GM19328 (cell line): Measurements from ENCODE around the gene GID8.

Source experiments
- ATAC-seq: cut with Tn5 transposase; IDR thresholded peaks from one replicate; pipeline ENCODE4 v1.9.1; 2021; ENCODE audit warnings: mild to moderate bottlenecking, moderate library complexity; ENCODE audit not compliant: unreplicated experiment

The GID8 gene

DNA sequence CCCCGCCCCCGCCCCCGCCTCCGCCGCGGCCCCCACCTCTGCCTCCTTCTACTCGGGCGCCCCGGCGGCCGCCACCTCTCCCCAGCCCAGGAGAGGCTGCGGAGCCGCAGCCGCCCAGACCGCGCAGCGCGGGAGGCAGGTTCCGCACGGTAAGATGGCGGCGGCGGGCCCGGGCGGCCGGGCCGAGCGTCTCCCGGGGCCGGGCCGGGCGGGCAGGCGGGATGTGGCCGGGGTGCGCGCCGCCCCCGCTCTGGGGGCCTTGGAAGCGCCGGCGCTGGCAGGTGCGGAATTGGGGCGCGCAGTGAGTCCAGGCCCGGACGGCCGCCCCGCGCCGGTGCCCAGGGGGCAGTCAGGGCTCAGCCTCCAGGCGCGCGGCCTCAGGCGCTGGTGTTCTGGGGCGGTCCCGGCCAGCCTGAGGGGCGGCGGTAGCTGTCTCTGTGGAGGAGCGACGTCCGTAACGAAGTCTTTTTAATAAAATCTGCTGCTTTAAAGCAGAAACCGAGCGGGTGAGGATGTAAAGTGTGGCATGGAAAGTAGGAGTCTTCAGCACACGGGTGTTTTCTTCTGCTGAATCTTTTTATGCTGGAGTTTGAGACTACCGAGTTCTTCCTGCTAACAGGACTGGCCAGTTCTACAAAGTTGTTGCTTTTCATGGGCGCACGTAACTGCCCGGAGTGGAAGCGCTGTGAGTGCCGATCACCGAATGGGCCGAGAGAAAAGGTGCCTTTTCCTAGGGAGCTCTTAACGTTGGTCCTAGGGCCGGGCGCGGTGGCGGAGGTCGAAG, at the start of gene GID8:
Gene GID8, plus strand, starts transcription at position 43 of the 784 bp plus-strand sequence. CDS start 3,356 bp downstream, outside the sequence.
- ATAC-seq = peak; percentile 39

- ATAC-seq = no peak
Observed at GRCh38 chr20:62888406-62888805, 49.5 kb upstream of the GID8 start.

- no peak for ATAC-seq
Observed at GRCh38 chr20:62888910-62889309, 49.0 kb upstream of the GID8 start.

- no peak for ATAC-seq
Observed at GRCh38 chr20:62889411-62889810, 48.5 kb upstream of the GID8 start.

- no peak for ATAC-seq
Observed at GRCh38 chr20:62889871-62890270, 48.1 kb upstream of the GID8 start.

- no peak for ATAC-seq
Observed at GRCh38 chr20:62890444-62890843, 47.5 kb upstream of the GID8 start.

DNA sequence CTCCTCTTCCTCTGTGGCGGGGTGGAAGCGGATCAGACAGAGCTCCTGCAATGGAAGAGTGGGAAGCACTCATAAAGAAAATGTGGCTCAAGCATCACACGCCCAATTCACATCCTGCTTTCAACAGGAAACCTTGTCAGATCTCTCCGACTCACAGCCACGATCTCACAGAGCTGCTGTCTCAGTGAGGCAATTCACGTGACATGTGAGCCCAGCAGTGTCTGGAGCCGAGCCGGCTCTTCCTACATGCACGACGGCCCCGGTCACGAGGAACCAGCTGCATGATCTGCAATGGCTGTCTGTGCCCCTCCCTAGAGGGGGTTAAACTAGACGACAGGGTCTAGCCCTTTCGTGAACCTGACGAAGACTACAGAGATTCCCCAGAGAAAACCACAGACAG, 46.8 kb upstream of the GID8 start:
- no peak for ATAC-seq

DNA sequence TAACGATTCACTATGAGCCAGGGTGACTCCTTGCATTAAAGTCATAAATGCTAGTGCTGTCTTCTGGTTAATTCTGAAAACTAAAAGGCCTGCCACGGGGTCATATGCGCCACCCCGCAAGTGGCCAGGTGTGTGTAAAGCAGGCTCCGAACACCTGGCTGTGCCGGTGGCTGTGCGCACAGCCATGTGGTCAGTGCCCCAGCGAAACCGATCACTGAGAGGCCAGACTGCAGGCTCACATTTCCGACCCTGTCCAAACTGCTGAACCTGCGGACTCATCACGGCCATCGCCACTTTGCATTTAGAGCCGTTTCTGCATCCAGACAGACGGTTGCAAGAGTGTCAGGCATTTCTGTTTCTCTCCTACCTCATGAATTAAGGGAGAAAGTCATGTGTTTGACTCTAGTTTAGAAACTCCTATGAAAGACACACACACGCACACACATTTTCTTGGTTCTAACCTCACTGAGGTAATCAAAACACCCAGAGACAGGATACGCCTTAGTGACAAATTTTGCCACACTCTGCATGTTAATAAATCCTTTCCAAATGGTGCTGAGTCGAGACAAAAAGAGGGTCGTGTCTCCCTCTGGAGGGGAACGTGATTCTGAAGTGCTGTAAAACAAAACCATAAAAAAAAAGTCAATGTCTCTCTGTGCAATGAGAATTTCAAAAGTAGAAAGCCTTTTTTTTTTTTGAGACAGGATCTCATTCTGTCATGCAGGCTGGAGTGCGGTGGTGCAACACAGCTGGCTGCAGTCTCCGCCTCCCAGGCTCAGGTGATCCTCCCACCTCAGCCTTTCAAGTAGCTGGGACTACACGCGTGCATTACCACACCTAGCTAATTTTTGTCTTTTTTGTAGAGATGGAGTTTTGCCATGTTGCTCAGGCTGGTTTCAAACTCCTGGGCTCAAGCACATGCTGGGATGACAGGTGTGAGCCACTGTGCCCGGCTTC, 45.3 kb upstream of the GID8 start:
- ATAC-seq = no peak

DNA sequence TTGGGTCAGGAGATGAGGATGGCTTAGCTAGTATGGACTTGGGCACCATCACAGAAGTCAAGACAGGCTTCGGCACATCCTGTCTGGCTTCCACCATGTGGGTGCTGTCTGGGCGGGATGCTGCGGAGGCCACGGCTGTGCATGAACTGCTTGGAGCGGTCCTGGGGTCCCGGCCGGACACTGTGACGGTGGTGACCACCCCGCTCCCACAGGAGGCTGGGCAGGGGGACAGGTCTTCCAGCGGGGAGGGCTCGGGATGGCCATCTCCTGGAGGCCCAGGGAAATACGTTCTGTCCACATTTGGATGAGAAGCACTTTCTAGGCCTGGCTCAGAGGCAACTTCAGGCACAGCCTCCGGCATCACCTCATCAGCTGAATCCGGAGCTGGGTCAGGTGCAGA, 44.2 kb upstream of the GID8 start:
- ATAC-seq = no peak

GRCh38 chr20:62894261-62894660, 43.7 kb upstream of the GID8 start:
- ATAC-seq = no peak

DNA sequence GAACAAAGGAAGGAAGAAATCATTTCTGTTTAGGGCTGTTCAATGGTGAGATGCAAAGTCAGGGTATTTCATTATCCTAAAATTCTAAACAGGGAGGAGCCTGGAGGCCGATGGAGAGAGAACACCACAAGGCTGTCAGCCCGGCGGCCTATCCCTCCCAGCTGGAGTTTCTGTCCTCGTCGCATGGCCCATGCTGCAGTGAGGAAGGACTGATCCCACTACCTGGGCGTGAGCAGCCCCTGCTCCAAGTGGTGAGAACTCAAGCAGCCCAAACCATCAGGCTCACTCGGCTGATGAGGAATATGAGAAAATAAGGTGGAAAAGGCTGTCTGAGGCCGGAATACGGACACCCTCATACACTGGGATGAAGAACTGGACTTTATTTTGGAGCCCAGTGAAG, 42.4 kb upstream of the GID8 start:
- ATAC-seq = no peak

- no peak for ATAC-seq
Observed at GRCh38 chr20:62896526-62896925, 41.4 kb upstream of the GID8 start.

DNA sequence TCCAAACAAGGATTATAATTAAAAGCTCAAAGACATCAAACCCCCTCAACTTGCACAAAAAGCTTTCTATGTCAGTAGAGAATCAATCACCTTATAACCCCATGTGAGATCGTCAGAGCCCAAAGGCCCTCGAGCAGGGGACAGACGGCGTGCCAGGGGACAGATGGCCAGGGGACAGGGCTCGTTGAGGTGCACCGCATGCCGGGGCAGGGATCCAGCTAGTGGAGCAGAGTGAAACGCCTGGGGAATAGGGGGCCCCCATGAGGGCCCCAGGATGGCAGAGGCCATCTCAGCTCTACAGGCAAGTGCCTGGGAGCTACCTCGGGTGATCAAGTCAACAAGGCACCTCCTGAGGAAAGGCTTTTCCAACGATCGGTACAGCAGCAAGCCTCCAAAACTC, 40.3 kb upstream of the GID8 start:
- ATAC-seq = no peak

GRCh38 chr20:62898093-62898964, 39.6 kb upstream of the GID8 start:
- no peak for ATAC-seq

- ATAC-seq = no peak
Observed at GRCh38 chr20:62898970-62899632, 38.8 kb upstream of the GID8 start.

- ATAC-seq = no peak
Observed at GRCh38 chr20:62899633-62900051, 38.3 kb upstream of the GID8 start.

DNA sequence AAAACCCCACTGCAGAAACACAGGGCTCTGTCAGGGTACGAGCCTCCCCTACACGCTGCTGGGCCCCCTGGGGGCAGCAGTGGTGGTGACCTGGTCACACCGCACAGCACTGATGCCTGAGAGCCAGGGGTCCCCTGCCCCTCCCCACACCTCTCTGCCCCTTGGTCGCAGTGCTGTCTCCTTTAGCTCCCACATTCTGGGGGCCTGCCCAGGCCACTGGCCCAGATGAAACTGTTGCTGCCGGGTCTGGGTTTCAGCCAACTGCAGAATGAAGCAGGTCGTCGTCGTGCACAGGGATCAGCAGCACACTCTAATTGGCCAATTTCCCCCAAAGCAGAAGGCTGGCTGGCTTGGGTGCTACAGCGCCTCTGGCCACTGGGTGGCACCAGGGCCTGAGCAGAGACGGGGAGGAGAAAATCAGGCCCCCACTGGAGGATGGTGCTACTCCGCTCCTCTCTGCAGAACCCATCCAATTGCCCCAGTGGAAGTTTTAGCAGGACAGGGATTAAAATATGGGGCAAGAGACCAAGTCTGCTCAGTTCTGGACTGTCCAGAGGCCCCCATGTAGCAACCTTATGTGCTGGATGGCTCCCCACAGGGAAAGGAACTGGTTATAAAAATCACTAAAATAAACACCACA, 37.8 kb upstream of the GID8 start:
- peak; percentile 83 for ATAC-seq

- ATAC-seq = peak; percentile 16
Observed at GRCh38 chr20:62900692-62901584, 37.0 kb upstream of the GID8 start.

- no peak for ATAC-seq
Observed at GRCh38 chr20:62901891-62902290, 36.1 kb upstream of the GID8 start.
